HL-60/S4 treated with phorbol 12-myristate 13-acetate at 8.2 ng/mL for 4 days and 3 days (cell line): Measurements from ENCODE around the gene VAT1L.
"Not testable (repeated sequence)": the region's sequence is repeated elsewhere in the genome, so short reads cannot be mapped to it uniquely, and the experiment has no call there.

ENCODE experiments used
- in situ Hi-C: fragments of 300-500 bp; cut with MboI; formaldehyde crosslinking; loops from 2 replicates; pipeline ENCODE4 v1.15.0; 2022; ENCODE audit warnings: low sequenced_read_pairs

The VAT1L gene

GRCh38 chr16:77947590-77947989 lies 159.2 kb downstream of the VAT1L start:
- in situ Hi-C loops, result not testable (repeated sequence)

- in situ Hi-C loops, result no loop called here
Observed at GRCh38 chr16:77948835-77949234, 160.5 kb downstream of the VAT1L start.

GRCh38 chr16:77949445-77949844 lies 161.1 kb downstream of the VAT1L start:
- in situ Hi-C loops, result no loop called here

GRCh38 chr16:77951788-77952187 lies 163.4 kb downstream of the VAT1L start:
- in situ Hi-C loops, result no loop called here

- in situ Hi-C loops, result no loop called here
Observed at GRCh38 chr16:77955127-77955526, 166.8 kb downstream of the VAT1L start.

GRCh38 chr16:77956231-77956630 lies 167.9 kb downstream of the VAT1L start:
- in situ Hi-C loops, result no loop called here

GRCh38 chr16:77960766-77961165 lies 172.4 kb downstream of the VAT1L start:
- in situ Hi-C loops, result no loop called here

- in situ Hi-C loops, result no loop called here
Observed at GRCh38 chr16:77961814-77962213, 173.4 kb downstream of the VAT1L start.

- in situ Hi-C loops, result no loop called here
Observed at GRCh38 chr16:77962689-77963088, 174.3 kb downstream of the VAT1L start.

GRCh38 chr16:77963185-77964044 lies 175.1 kb downstream of the VAT1L start:
- in situ Hi-C loops, result no loop called here

- in situ Hi-C loops, result no loop called here
Observed at GRCh38 chr16:77965346-77965745, 177.0 kb downstream of the VAT1L start.

- in situ Hi-C loops, result no loop called here
Observed at GRCh38 chr16:77967054-77967904, 178.9 kb downstream of the VAT1L start.

GRCh38 chr16:77969861-77970260 lies 181.5 kb downstream of the VAT1L start:
- in situ Hi-C loops, result loop anchor here (5.0 kb wide), 1 partner anchor 293 kb away; no protein-coding TSS in a partner anchor

GRCh38 chr16:77970371-77970770 lies 182.0 kb downstream of the VAT1L start:
- in situ Hi-C loops, result loop anchor here (5.0 kb wide), 1 partner anchor 293 kb away; no protein-coding TSS in a partner anchor

- in situ Hi-C loops, result loop anchor here (5.0 kb wide), 1 partner anchor 294 kb away; no protein-coding TSS in a partner anchor
Observed at GRCh38 chr16:77971306-77972061, 183.1 kb downstream of the VAT1L start.

GRCh38 chr16:77972062-77972392 lies 183.7 kb downstream of the VAT1L start:
- in situ Hi-C loops, result loop anchor here (5.0 kb wide), 1 partner anchor 295 kb away; no protein-coding TSS in a partner anchor

GRCh38 chr16:77974883-77975282 lies 186.5 kb downstream of the VAT1L start:
- in situ Hi-C loops, result loop anchor here (5.0 kb wide), 1 partner anchor 298 kb away; no protein-coding TSS in a partner anchor

GRCh38 chr16:77975942-77976341 lies 187.6 kb downstream of the VAT1L start:
- in situ Hi-C loops, result no loop called here

- in situ Hi-C loops, result no loop called here
Observed at GRCh38 chr16:77977339-77977738, 189.0 kb downstream of the VAT1L start.

GRCh38 chr16:77985111-77985510 lies 196.7 kb downstream of the VAT1L start:
- in situ Hi-C loops, result no loop called here
